NOMO-1 (cell line): ENCODE results near the gene AFTPH.
A peak's percentile ranks its signal among the peaks of the same experiment; 100 is the strongest.

Experiments used
- DNase-seq, 2 experiments: peaks; one replicate each; lab custom pipeline; 2025; ENCODE audit not compliant: unreplicated experiment in 2 of 2; lab: John Stamatoyannopoulos, UW

The AFTPH gene

GRCh38 chr2:64608867-64609226, 84.7 kb downstream of the AFTPH start:
- DNase-seq: peak; percentile 29 to 46

- peak; percentile 67 to 76 for DNase-seq
These were observed 85.3 kb downstream of the AFTPH start for GRCh38 chr2:64609227-64609941.

GRCh38 chr2:64609942-64610281, 85.8 kb downstream of the AFTPH start:
- DNase-seq: no peak

- DNase-seq: no peak
These were observed 86.3 kb downstream of the AFTPH start for GRCh38 chr2:64610316-64610855.

GRCh38 chr2:64612575-64613195, 88.6 kb downstream of the AFTPH start:
- no peak for DNase-seq

- no peak for DNase-seq
These were observed 89.1 kb downstream of the AFTPH start for GRCh38 chr2:64613276-64613675.

GRCh38 chr2:64615192-64615763, 91.2 kb downstream of the AFTPH start:
- DNase-seq: no peak

GRCh38 chr2:64615844-64616536, 91.9 kb downstream of the AFTPH start:
- no peak for DNase-seq

- DNase-seq: no peak
These were observed 93.6 kb downstream of the AFTPH start for GRCh38 chr2:64617631-64618151.

- no peak for DNase-seq
These were observed 96.5 kb downstream of the AFTPH start for GRCh38 chr2:64620661-64621060.

GRCh38 chr2:64622443-64623241, 98.5 kb downstream of the AFTPH start:
- no peak for DNase-seq

- DNase-seq: no peak
These were observed 99.2 kb downstream of the AFTPH start for GRCh38 chr2:64623242-64623850.

- DNase-seq: no peak
These were observed 100.0 kb downstream of the AFTPH start for GRCh38 chr2:64624108-64624610.

GRCh38 chr2:64624862-64625261, 100.7 kb downstream of the AFTPH start:
- DNase-seq: no peak

GRCh38 chr2:64625299-64626145, 101.4 kb downstream of the AFTPH start:
- DNase-seq: peak; percentile 42 to 45

GRCh38 chr2:64626146-64626809, 102.2 kb downstream of the AFTPH start:
- DNase-seq: no peak

- no peak for DNase-seq
These were observed 103.0 kb downstream of the AFTPH start for GRCh38 chr2:64626963-64627760.
